ENCODE results near the gene RAI1.

RAI1 gene

GRCh38 chr17:17819111-17819510, 137.9 kb downstream of the RAI1 start:
- TF ChIP-seq CTCF (IDR thresholded peaks at IDR 0.05; ENCODE audit: low read depth, low read length, missing control alignments) = no peak

GRCh38 chr17:17819561-17819995, 138.3 kb downstream of the RAI1 start:
- TF ChIP-seq CTCF (IDR thresholded peaks at IDR 0.05; ENCODE audit: low read depth, low read length, missing control alignments) = no peak
- no peak overlapping the region for H3K4me3 ChIP-seq (replicated peaks; ENCODE audit: low read depth, low read length)
- DNase-seq (ENCODE audit: extremely low read depth, low read depth) = peak; percentile 74

More at GRCh38 chr17:17819111-17819510, 137.9 kb downstream of the RAI1 start:
- no peak overlapping the region for H3K4me3 ChIP-seq (replicated peaks; ENCODE audit: low read depth, low read length)
- no peak for DNase-seq (ENCODE audit: extremely low read depth, low read depth)

GRCh38 chr17:17820046-17820445, 138.8 kb downstream of the RAI1 start:
- H3K4me3 ChIP-seq (replicated peaks; ENCODE audit: low read depth, low read length) = no peak overlapping the region
- no peak for TF ChIP-seq CTCF (IDR thresholded peaks at IDR 0.05; ENCODE audit: low read depth, low read length, missing control alignments)

GRCh38 chr17:17820463-17821158, 139.4 kb downstream of the RAI1 start:
- no peak for DNase-seq (ENCODE audit: extremely low read depth, low read depth)
- peak overlapping the region; percentile 58 for H3K4me3 ChIP-seq (replicated peaks; ENCODE audit: low read depth, low read length)
- TF ChIP-seq CTCF (IDR thresholded peaks at IDR 0.05; ENCODE audit: low read depth, low read length, missing control alignments) = no peak

More at GRCh38 chr17:17820046-17820445, 138.8 kb downstream of the RAI1 start:
- no peak for DNase-seq (ENCODE audit: extremely low read depth, low read depth)

GRCh38 chr17:17822189-17822588, 140.9 kb downstream of the RAI1 start:
- DNase-seq (ENCODE audit: extremely low read depth, low read depth) = peak; percentile 93

GRCh38 chr17:17822616-17823015, 141.4 kb downstream of the RAI1 start:
- H3K4me3 ChIP-seq (replicated peaks; ENCODE audit: low read depth, low read length) = peak overlapping the region; percentile 58
- no peak for DNase-seq (ENCODE audit: extremely low read depth, low read depth)
- TF ChIP-seq CTCF (IDR thresholded peaks at IDR 0.05; ENCODE audit: low read depth, low read length, missing control alignments) = no peak

More at GRCh38 chr17:17822189-17822588, 140.9 kb downstream of the RAI1 start:
- H3K4me3 ChIP-seq (replicated peaks; ENCODE audit: low read depth, low read length) = peak overlapping the region; percentile 58
- no peak for TF ChIP-seq CTCF (IDR thresholded peaks at IDR 0.05; ENCODE audit: low read depth, low read length, missing control alignments)
